ENCODE measurements around the gene TCP11L1.

TCP11L1 gene

GRCh38 chr11:33039274-33040032 lies at the start of gene TCP11L1:
Gene TCP11L1, plus strand, starts transcription at chr11:33039572. Its CDS starts 4,202 bp downstream, at chr11:33043774.
- in situ Hi-C loops (cut with MboI; ENCODE audit: low pct_unique_long_range_greater_than_20kb, low sequenced_read_pairs, unreplicated experiment) = no loop called here
- peak; percentile 91 for DNase-seq (ENCODE audit: low spot score)
- no peak for TF ChIP-seq CTCF (IDR thresholded peaks at IDR 0.05; ENCODE audit: extremely low read depth, insufficient read depth, missing control alignments)

- DNase-seq (ENCODE audit: low spot score) = no peak
- no peak for TF ChIP-seq CTCF (IDR thresholded peaks at IDR 0.05; ENCODE audit: extremely low read depth, insufficient read depth, missing control alignments)
- in situ Hi-C loops (cut with MboI; ENCODE audit: low pct_unique_long_range_greater_than_20kb, low sequenced_read_pairs, unreplicated experiment) = no loop called here
Measured at GRCh38 chr11:32990481-32990880, 48.9 kb upstream of the TCP11L1 start.

GRCh38 chr11:32991427-32991826 lies 47.9 kb upstream of the TCP11L1 start:
- in situ Hi-C loops (cut with MboI; ENCODE audit: low pct_unique_long_range_greater_than_20kb, low sequenced_read_pairs, unreplicated experiment) = no loop called here
- no peak for DNase-seq (ENCODE audit: low spot score)
- no peak for TF ChIP-seq CTCF (IDR thresholded peaks at IDR 0.05; ENCODE audit: extremely low read depth, insufficient read depth, missing control alignments)

GRCh38 chr11:32991898-32992297 lies 47.5 kb upstream of the TCP11L1 start:
- TF ChIP-seq CTCF (IDR thresholded peaks at IDR 0.05; ENCODE audit: extremely low read depth, insufficient read depth, missing control alignments) = no peak

GRCh38 chr11:33000181-33000580 lies 39.2 kb upstream of the TCP11L1 start:
- DNase-seq (ENCODE audit: low spot score) = no peak
- no peak for TF ChIP-seq CTCF (IDR thresholded peaks at IDR 0.05; ENCODE audit: extremely low read depth, insufficient read depth, missing control alignments)
- in situ Hi-C loops (cut with MboI; ENCODE audit: low pct_unique_long_range_greater_than_20kb, low sequenced_read_pairs, unreplicated experiment) = no loop called here

More at GRCh38 chr11:32991898-32992297, 47.5 kb upstream of the TCP11L1 start:
- in situ Hi-C loops (cut with MboI; ENCODE audit: low pct_unique_long_range_greater_than_20kb, low sequenced_read_pairs, unreplicated experiment) = no loop called here
- no peak for DNase-seq (ENCODE audit: low spot score)

- DNase-seq (ENCODE audit: low spot score) = no peak
- in situ Hi-C loops (cut with MboI; ENCODE audit: low pct_unique_long_range_greater_than_20kb, low sequenced_read_pairs, unreplicated experiment) = no loop called here
- TF ChIP-seq CTCF (IDR thresholded peaks at IDR 0.05; ENCODE audit: extremely low read depth, insufficient read depth, missing control alignments) = no peak
Measured at GRCh38 chr11:33001281-33001680, 38.1 kb upstream of the TCP11L1 start.
